Activated naive CD8-positive, alpha-beta T cell treated with anti-CD3 and anti-CD28 coated beads, Interleukin-2, amount 10 ng/mL, durations not matched to agents 7 days and 5 days (primary cell): ENCODE data around the gene NT5E. TPM values are rescaled to one million over a fixed set of nuclear protein-coding genes. Genes with fewer than 3 reads are reported as not detected.

Source experiments
- ATAC-seq: fragments of 150-1000 bp; cut with Tn5 transposase; one replicate; pipeline ENCODE4 v1.10.0; 2021; ENCODE audit warnings: low read depth, moderate library complexity
- POLR2A ChIA-PET: fragments of 350-600 bp; sonication (Branson Sonifier 250); formaldehyde crosslinking; loops from one replicate; lab custom pipeline; 2021; ENCODE audit warnings: antibody characterized with exemption; lab: Charles Lee
- DNase-seq: peaks from one replicate; pipeline ENCODE4 v3.0.0; 2021
- H3K27ac Mint-ChIP-seq: one replicate; pipeline ENCODE4 v1.8.0; 2022; ENCODE audit warnings: mild to moderate bottlenecking, mixed read lengths
- H3K27me3 Mint-ChIP-seq: one replicate; pipeline ENCODE4 v1.8.0; 2022; ENCODE audit warnings: mild to moderate bottlenecking, moderate library complexity, mixed read lengths
- H3K36me3 Mint-ChIP-seq: one replicate; pipeline ENCODE4 v1.8.0; 2021; ENCODE audit warnings: mild to moderate bottlenecking, mixed read lengths
- H3K4me1 Mint-ChIP-seq: one replicate; pipeline ENCODE4 v1.8.0; 2021; ENCODE audit warnings: mixed read lengths
- H3K4me3 Mint-ChIP-seq: one replicate; pipeline ENCODE4 v1.8.0; 2022; ENCODE audit warnings: mild to moderate bottlenecking, moderate library complexity, mixed read lengths
- H3K9me3 Mint-ChIP-seq: one replicate; pipeline ENCODE4 v1.8.0; 2021; ENCODE audit warnings: mixed read lengths
- total RNA-seq, 2 experiments: library from RNA; stranded (reverse); gene quantifications; one replicate each; pipeline ENCODE4 v1.2.3, GENCODE V29; 2021

NT5E gene
- total RNA-seq, 2 experiments from 2014 or later = 26.8 to 30.7 TPM

DNA sequence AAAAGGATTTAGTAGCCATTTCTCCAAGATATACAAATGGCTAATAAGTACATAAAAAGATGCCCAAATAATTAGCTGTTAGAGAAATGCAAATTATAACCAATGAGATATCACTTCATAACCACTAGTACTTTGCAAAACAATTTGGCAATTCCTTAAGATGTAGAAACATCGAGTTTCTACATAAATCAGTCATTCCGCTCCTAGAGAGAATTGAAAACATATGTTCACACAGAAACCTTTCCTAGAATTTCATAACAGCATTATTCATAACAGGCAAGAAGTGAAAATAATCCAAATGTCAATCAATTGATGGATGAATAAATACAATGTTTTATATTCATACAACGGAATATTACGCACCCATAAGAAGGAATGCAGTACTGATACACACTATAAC is 20.5 kb upstream of the NT5E start:
- DNase-seq (no peak), ATAC-seq (no peak)
- no peak overlapping the region for H3K4me3 Mint-ChIP-seq
- peaks cover 2% of the 10 kb centered on the region for H3K27me3 Mint-ChIP-seq
- peaks cover 7% of the 10 kb centered on the region for H3K36me3 Mint-ChIP-seq
- peaks cover 16% of the 10 kb centered on the region for H3K9me3 Mint-ChIP-seq
- H3K27ac Mint-ChIP-seq = no peak overlapping the region
- H3K4me1 Mint-ChIP-seq = no peaks in the 10 kb centered on the region
- POLR2A ChIA-PET = no interaction called here

DNA sequence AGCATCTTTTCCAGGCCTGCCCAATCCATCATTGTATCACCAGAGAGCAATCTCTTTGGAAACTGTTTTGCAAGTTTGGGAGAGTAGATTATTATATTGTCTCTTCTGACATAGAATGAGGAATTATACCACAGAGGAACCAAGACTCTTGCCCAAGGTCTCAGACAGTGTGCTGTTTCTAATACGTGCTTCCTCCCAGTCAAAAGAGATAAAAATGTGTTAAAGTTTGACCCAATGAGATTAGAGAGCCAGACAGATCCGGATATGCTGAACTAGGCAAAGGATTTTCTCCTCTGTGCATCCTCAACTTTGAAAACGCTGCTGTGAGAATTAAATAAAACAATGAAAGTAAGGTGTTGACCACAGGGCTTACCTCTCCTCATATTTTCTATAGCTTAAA is 18.6 kb upstream of the NT5E start:
- H3K4me3 Mint-ChIP-seq = no peak overlapping the region
- ATAC-seq (no peak), DNase-seq (no peak)
- peaks cover 2% of the 10 kb centered on the region for H3K27me3 Mint-ChIP-seq
- POLR2A ChIA-PET = interaction anchor here (1.7 kb wide), 1 partner anchor 19 kb away, joined by 5 read pairs; the partner anchor contains the start of gene NT5E
- H3K27ac Mint-ChIP-seq = no peak overlapping the region
- H3K4me1 Mint-ChIP-seq = no peaks in the 10 kb centered on the region
- peaks cover 5% of the 10 kb centered on the region for H3K36me3 Mint-ChIP-seq
- peaks cover 7% of the 10 kb centered on the region for H3K9me3 Mint-ChIP-seq

DNA sequence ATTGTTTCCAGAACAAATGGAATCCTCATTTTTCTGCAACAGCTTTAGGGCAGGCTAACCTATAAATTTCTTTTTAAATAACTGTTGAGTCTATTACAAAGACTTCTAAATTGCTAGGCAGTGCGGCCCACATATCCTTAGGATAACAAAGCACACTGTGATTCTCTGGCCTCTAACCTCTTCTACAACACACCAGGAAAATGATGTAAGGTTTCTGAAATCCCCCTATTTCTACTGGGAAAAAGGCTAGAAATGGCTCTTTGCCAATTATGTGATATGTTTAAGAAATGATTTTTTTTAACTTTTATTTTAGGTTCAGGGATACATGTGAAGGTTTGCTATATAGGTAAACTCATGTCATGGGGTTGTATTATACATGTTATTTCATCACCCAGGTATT is 17.3 kb upstream of the NT5E start:
- H3K27me3 Mint-ChIP-seq = peaks cover 2% of the 10 kb centered on the region

DNA sequence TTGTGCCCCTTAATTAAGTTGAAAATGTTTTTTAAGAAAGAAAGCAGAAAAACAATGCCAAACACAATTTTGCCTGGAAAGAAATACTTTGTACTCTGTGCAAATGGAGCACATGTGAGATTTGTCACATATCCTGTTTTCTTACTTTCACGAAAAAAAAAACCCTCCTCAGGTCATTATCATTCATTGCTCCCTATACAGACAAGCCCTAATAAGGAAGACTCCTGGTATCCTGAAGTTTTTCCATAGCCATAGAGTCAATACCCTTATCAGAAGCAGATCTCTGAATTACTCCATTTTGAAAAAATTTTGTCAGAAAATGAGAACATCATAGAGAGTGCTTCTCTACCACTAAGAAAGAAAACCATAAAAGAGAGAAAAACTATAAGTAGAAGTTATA is 14.0 kb upstream of the NT5E start:
- DNase-seq (no peak), ATAC-seq (no peak)
- Mint-ChIP-seq H3K9me3 (peaks cover 8% of the 10 kb centered on the region), H3K36me3 (no peaks in the 10 kb centered on the region), H3K27me3 (no peaks in the 10 kb centered on the region), H3K4me3 (no peak overlapping the region), H3K4me1 (peaks cover 4% of the 10 kb centered on the region), H3K27ac (no peak overlapping the region)
- POLR2A ChIA-PET = no interaction called here

More for the DNA sequence above, 17.3 kb upstream of the NT5E start:
- POLR2A ChIA-PET = no interaction called here
- Mint-ChIP-seq H3K4me3 (no peak overlapping the region), H3K36me3 (peaks cover 4% of the 10 kb centered on the region), H3K9me3 (peaks cover 5% of the 10 kb centered on the region), H3K27ac (no peak overlapping the region), H3K4me1 (peaks cover 2% of the 10 kb centered on the region)
- DNase-seq (no peak), ATAC-seq (no peak)

DNA sequence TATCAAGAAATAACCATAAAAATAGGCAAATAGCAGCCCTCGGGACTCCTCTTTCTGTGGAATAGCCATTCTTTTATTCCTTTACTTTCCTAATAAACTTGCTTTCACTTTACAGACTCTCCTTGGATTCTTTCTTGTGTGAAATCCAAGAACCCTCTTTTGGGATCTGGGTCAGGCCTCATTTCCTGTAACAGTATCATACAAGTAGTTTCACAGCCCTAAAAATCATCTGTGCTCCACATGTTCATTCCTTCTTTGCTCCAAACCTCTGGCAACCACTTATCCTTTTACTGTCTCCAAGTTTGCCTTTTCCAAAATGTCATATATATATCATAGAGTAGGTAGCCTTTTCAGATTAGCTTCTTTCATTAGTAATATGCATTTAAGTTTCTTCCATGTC is 13.5 kb upstream of the NT5E start:
- ATAC-seq = no peak
- H3K27ac Mint-ChIP-seq = no peak overlapping the region
- POLR2A ChIA-PET = no interaction called here
- H3K27me3 Mint-ChIP-seq = no peaks in the 10 kb centered on the region
- DNase-seq = no peak
- peaks cover 8% of the 10 kb centered on the region for H3K9me3 Mint-ChIP-seq
- H3K4me3 Mint-ChIP-seq = no peak overlapping the region
- peaks cover under 1% of the 10 kb centered on the region for H3K36me3 Mint-ChIP-seq
- peaks cover 4% of the 10 kb centered on the region for H3K4me1 Mint-ChIP-seq

DNA sequence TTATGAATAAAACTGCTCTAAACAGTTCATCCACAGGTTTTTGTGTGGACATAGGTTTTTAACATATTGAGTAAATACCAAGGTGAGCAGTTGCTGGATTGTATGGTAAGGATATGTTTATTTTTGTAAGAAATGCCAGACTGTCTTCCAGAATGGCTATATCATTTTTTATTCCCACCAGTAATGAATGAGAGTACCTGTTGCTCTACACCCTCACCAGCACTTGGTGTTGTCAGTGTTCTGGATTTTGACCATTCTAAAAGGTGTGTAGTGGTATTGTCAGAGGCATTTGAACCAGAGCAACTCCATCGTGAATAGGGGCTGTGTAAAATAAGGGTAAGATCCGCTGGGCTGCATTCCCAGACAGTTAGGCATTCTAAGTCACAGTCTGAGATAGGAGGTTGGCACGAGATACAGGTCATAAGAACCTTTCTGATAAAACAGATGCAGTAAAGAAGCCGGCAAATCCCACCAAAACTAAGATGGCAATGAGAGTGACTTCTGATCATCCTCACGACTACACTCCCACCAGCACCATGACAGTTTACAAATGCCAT is 12.9 kb upstream of the NT5E start:
- ATAC-seq (no peak), DNase-seq (no peak)
- peaks cover 10% of the 10 kb centered on the region for H3K9me3 Mint-ChIP-seq
- H3K27me3 Mint-ChIP-seq = no peaks in the 10 kb centered on the region
- POLR2A ChIA-PET = no interaction called here
- no peak overlapping the region for H3K27ac Mint-ChIP-seq
- H3K36me3 Mint-ChIP-seq = peaks cover 2% of the 10 kb centered on the region
- H3K4me1 Mint-ChIP-seq = peaks cover 6% of the 10 kb centered on the region
- no peak overlapping the region for H3K4me3 Mint-ChIP-seq

DNA sequence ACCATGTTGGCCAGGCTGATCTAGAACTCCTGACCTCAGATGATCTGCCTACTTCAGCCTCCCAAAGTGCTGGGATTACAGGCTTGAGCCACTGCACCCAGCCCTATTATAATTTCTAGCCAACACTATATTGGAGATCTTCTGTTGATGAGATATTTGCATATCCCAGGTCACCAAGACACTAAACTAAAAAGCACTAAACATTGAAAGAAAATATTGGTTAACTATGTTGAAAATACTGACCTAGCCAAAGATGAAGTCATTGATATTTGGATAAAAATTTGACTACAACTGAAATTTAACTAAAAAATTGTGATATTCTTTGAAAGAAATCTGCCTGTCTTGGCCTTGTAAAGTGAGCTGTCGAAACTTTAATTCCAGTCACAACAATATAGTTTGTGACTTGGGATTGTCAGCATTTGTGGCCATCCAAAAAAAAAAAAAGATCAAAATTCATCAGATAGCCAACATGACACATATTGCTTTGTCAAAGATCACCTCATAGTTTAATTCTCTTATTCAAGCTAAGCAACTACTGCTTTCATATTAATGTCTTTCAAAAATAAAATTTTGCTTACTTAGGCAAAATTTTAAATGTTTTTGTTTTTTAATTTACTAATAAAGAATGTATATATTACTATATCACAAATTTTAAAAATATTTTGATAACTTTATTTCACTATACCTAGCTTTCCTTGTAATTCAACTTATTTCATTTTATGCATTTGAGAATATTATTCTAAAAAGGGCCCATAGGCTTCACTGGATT is 6.3 kb upstream of the NT5E start:
- peaks cover 9% of the 10 kb centered on the region for H3K9me3 Mint-ChIP-seq
- POLR2A ChIA-PET = interaction anchor here (1.0 kb wide), 1 partner anchor 42 kb away, joined by 3 read pairs; no protein-coding TSS in a partner anchor

DNA sequence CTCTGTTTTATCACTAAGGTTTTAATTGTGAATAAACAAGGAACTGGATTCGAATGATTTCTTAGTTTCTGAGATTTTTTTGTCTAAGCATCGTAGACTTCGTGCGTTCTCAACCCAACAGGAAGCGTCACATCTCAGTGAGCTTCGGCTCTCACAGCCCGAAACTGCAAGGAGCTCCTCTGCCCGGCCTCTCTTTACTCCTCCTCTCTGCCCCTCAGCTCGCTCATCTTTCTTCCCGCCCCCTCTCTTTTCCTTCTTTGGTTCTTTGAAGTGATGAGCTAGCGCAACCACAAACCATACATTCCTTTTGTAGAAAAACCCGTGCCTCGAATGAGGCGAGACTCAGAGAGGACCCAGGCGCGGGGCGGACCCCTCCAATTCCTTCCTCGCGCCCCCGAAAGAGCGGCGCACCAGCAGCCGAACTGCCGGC is 480 bp upstream of the NT5E start:
- Mint-ChIP-seq H3K9me3 (no peaks in the 10 kb centered on the region), H3K27me3 (no peaks in the 10 kb centered on the region), H3K4me1 (peaks cover 52% of the 10 kb centered on the region), H3K27ac (peak overlapping the region; percentile 71), H3K4me3 (peak overlapping the region; percentile 96), H3K36me3 (no peaks in the 10 kb centered on the region)
- POLR2A ChIA-PET = interaction anchor here (0.6 to 5.0 kb wide), 13 partner anchors 12 to 229 kb away, joined by 3 to 90 read pairs (median 5); partner anchors contain the start of genes SNX14 and SYNCRIP
- ATAC-seq (peak; percentile 66), DNase-seq (no peak)

More for the DNA sequence above, 6.3 kb upstream of the NT5E start:
- no peak for DNase-seq
- no peak for ATAC-seq
- no peak overlapping the region for H3K4me3 Mint-ChIP-seq
- peaks cover 5% of the 10 kb centered on the region for H3K36me3 Mint-ChIP-seq
- H3K27me3 Mint-ChIP-seq = no peaks in the 10 kb centered on the region
- H3K27ac Mint-ChIP-seq = no peak overlapping the region
- peaks cover 11% of the 10 kb centered on the region for H3K4me1 Mint-ChIP-seq

DNA sequence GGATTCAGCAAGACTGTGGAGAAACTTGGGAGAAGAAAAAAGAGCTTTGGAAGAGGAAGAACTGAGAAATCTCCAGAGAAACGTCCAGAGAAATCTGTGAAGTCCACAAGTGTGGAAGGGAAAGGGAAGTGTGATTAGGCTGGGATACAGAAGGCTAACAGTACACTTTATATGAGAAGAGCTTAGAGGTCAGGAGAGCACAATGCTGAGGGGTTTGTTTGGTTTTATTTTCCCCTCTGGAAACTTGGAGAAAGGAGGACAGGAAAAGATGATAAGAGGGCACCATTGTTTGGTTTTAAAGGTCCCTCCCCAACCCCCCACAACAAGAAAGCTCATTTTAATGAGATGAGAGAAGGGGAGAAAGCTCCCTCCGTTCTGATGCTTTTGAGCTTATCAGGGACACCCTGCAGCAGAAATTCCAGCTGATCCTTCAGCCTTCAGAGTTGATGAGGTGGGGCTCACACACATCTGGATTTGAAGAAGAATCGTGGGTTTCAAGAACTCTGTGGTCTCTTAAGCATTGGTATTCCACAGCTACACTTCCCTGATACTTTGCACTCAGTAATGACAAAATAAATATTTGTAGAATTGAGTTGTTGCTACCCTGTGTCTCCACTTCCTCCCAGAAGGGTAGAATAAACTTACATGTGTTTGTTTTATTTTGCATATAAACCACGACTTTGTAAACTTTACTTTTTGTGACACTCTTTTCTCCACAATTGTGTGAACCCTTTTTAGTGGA is 1.9 kb downstream of the NT5E start:
- POLR2A ChIA-PET = interaction anchor here (0.8 to 5.0 kb wide), 6 partner anchors 10 to 226 kb away, joined by 3 to 90 read pairs (median 4); partner anchors contain the start of genes SNX14 and SYNCRIP
- no peak for DNase-seq
- no peaks in the 10 kb centered on the region for H3K27me3 Mint-ChIP-seq

DNA sequence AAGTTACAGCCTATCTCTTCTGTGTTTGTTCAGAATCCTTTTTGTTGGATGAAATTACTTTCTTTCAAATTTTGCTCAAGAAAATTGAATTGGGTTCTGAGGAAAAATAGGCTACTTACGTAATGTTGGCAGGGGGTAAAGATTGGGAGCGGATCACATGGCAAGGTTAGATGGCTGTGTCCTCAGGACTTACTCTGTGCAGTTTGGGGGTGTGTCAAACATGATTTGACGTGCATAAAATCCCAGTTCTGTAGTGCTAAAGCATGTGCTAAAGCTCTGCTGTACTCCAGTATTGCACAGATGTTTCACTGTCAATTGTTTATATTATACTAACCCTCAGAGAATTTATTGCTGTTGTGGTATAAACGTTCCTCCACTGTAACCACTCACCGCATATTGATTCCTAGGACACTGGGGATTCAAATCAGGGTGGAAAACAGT is 2.6 kb downstream of the NT5E start:
- Mint-ChIP-seq H3K36me3 (peaks cover 3% of the 10 kb centered on the region), H3K4me3 (peak overlapping the region; percentile 96), H3K27me3 (no peaks in the 10 kb centered on the region), H3K4me1 (peaks cover 57% of the 10 kb centered on the region), H3K27ac (no peak overlapping the region), H3K9me3 (no peaks in the 10 kb centered on the region)
- ATAC-seq (no peak), DNase-seq (no peak)
- POLR2A ChIA-PET = interaction anchor here (0.8 to 5.0 kb wide), 7 partner anchors 9 to 226 kb away, joined by 3 to 90 read pairs (median 4); partner anchors contain the start of genes SNX14 and SYNCRIP

More for the DNA sequence above, 1.9 kb downstream of the NT5E start:
- peak overlapping the region; percentile 88 for H3K27ac Mint-ChIP-seq
- peaks cover 3% of the 10 kb centered on the region for H3K36me3 Mint-ChIP-seq
- no peaks in the 10 kb centered on the region for H3K9me3 Mint-ChIP-seq
- H3K4me3 Mint-ChIP-seq = peak overlapping the region; percentile 96
- ATAC-seq = no peak
- peaks cover 55% of the 10 kb centered on the region for H3K4me1 Mint-ChIP-seq

DNA sequence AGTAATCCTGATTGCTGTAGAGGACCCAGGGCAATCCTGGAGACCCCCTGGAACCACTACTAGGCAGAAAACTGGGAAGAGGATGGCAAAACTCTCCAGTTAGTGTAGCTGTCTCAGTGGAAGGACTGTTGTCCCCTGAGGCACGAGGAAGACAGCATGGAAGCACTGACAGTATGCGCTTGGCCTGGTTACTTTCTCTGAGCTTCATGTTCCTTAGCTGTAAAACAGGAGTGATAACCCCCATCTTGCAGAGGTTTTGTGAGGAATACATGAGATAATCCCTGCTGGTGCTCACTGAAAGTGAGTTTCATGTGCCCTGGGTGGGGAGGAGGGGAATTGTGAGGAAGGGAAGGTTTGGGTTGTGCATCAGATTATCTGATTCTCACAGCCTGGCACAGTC is 3.2 kb downstream of the NT5E start:
- no peaks in the 10 kb centered on the region for H3K9me3 Mint-ChIP-seq
- POLR2A ChIA-PET = interaction anchor here (1.1 to 5.0 kb wide), 4 partner anchors 9 to 225 kb away, joined by 3 to 90 read pairs (median 4); partner anchors contain the start of gene SNX14
- ATAC-seq (no peak), DNase-seq (no peak)
- peak overlapping the region; percentile 55 for H3K27ac Mint-ChIP-seq
- peak overlapping the region; percentile 96 for H3K4me3 Mint-ChIP-seq
- H3K36me3 Mint-ChIP-seq = peaks cover 3% of the 10 kb centered on the region
- no peaks in the 10 kb centered on the region for H3K27me3 Mint-ChIP-seq
- peaks cover 57% of the 10 kb centered on the region for H3K4me1 Mint-ChIP-seq

DNA sequence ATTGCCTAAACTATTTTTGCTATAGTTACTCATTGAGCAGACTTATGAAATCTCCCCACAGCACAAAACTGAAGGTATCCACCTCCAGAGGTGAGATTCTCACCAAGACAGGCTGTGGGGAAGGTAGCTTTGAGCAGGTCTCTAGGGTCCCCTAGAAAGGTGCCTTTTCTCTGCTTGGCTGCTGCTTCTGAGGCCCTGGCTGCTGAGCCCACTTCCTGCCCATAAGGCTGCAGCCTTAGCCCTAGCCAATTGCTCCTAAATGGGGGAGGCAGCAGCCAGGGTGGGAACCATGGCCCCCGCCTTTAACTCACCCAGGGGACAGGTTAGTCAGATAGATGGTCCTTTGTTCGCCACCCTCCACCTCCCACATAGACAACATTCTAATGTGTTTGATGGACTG is 3.6 kb downstream of the NT5E start:
- DNase-seq (peak; percentile 47), ATAC-seq (peak; percentile 49)
- Mint-ChIP-seq H3K27me3 (no peaks in the 10 kb centered on the region), H3K27ac (peak overlapping the region; percentile 55), H3K4me1 (peaks cover 58% of the 10 kb centered on the region), H3K9me3 (no peaks in the 10 kb centered on the region), H3K4me3 (peak overlapping the region; percentile 96), H3K36me3 (peaks cover 3% of the 10 kb centered on the region)
- POLR2A ChIA-PET = interaction anchor here (1.1 to 5.0 kb wide), 4 partner anchors 8 to 225 kb away, joined by 3 to 90 read pairs (median 4); partner anchors contain the start of gene SNX14
